Mucosa of gallbladder (tissue), 1 donor: ENCODE results near the gene SDK1. TPM values are rescaled to one million over a fixed set of nuclear protein-coding genes. Genes with fewer than 3 reads are reported as not detected.
A peak's percentile ranks its signal among the peaks of the same experiment; 100 is the strongest.

Experiments
- DNase-seq: peaks from one replicate; pipeline ENCODE4 v3.0.0-alpha.2; 2020; ENCODE audit warnings: low spot score
- total RNA-seq: library from RNA; stranded (reverse); gene quantifications from one replicate; pipeline ENCODE4 v1.2.1, GENCODE V29; 2021
- donor health status: DM: no; HTN: no; CAD: no.

Gene SDK1
- total RNA-seq, 1 donor from 2014 or later: 6.6 TPM

DNA sequence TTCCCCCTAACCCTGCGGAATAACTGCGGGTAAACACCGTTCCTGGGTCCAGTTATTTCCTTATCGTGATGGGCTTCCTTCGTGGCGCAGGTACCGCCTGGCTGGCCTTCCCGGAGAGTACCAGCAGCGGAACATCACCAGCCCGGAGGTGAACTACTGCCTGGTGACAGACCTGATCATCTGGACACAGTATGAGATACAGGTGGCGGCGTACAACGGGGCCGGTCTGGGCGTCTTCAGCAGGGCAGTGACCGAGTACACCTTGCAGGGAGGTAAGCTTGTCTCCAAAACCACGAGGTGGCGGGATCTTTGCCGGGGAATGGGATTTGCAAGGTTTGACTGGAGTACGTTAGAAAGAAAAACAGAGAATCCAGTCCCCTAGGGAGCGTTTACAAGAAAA, 716.0 kb downstream of the SDK1 start:
- DNase-seq: no peak

DNA sequence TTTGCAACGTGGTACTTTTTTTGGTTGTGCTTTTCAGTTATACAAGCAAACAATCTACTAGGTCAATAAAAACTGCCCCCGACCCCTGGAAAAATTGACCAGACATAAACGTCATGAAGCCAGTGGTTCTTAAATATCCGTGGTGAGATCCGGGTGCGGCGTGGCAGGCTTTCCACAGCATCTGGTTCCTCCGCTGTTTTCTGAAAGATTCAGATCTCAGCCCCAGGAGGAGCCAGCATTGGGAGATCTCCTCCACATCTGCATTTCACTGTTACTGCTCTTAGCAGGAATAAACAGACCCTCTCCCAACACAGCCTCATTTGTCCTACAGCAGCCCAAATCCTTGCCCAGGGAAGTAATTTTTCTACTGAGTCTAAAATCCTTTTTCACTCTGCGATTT, 716.7 kb downstream of the SDK1 start:
- no peak for DNase-seq

DNA sequence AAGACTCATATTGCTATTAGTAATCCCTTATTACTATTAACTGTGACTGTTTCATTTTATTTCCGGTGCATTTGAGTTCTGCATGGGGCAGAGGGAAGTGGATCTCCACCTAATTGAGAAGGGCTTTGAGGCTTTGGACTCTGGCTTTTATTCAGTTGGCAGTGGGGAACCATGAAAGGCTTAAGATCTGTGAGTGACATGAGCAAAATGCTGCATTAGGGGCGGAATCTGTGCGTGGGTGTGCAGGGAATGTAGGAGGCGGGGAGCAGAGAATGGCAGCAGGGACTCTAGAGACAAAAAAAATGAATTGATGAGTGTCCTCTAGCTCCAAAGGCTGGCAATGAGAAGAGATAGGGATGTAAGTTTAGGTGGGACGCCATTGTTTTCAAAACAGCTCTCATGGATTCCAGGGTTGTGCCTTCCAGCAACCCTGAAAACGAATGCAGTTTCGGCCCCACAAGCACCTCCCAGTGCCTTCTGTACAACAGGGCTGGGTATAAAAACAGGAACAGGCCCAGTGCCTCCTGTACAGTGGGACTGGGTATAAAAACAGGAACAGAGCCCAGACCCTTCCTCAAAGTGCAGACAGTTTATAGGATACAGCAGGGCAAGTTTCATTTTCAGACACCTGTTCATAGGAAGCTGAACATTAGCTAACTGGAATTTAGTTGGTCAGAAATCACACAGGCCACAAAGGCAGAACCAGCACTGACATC, 717.7 kb downstream of the SDK1 start:
- DNase-seq: no peak

DNA sequence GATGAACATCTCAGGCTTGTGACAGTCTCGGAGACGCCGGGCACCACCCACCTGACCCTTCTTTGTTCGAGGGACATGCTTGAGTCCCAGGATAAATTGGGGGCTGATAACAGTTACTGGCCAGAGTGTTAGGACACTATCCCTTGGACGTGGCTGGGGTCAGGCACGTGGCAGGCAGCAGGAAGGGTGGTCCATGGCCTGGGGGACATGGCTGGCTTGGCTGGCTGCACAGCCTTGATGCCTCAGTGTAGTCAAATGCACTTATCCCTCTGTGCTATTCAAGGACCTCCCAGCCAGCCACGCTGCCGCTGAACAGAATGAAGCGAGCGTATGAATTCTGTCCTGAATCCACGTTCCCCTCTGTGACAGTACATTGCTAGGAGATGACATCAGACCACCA, 719.0 kb downstream of the SDK1 start:
- no peak for DNase-seq

DNA sequence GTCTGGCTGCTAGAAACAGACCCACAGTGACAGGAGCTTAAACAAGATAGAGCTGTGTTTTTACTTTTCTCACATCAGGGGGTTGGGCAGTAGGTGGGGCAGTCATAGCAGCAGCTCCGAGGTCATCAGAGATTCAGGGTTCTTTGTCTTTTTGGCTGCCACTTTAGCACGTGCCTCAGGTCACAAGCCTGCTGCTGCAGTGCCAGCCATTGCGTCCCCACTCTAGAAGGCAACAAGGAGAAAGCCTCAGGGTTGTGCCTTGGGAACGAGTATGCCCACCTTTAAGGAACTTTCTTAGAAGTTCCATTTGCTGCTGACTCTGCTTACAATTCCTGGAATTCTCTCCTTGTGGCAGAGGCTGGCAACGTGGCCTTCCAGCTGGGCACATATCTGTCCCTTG, 720.4 kb downstream of the SDK1 start:
- DNase-seq: no peak

DNA sequence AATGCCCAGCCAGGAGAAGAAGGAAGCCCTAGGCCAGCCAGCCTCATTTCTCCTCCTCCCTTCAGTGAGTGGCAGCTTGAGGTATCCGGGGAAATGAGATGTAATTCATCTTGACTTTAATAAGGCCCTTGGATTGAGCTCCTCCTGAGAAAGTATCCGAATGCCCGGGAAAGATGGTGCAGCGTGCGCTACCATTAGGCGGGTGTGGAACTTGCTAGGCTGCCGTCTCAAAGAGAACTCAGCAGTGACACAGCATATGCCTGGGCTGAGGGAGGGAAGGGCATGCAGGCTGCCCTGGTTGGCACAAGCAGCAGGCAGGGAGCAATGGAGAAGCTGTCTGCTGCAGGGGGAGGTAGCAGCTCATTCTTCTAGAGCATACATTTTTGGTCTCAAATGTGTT, 721.2 kb downstream of the SDK1 start:
- DNase-seq: no peak

DNA sequence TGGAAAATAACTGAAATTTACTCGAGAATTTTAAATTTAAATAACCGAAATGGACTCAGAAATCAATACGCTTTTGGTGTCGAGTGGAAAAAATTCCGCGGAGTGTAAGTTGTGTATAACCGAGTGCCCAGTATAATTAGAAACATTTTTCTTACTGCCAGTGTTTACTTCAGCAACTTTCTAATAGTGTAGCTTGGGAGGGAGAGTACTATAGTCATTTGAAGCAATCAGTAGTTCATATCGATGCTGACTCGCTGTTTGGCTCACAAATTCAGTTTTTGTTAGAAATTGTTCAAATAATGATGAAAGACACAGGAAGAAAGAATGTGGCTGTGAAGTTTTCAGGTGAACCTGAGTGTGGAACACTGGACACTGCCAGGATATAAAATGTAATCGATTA, 722.5 kb downstream of the SDK1 start:
- no peak for DNase-seq

DNA sequence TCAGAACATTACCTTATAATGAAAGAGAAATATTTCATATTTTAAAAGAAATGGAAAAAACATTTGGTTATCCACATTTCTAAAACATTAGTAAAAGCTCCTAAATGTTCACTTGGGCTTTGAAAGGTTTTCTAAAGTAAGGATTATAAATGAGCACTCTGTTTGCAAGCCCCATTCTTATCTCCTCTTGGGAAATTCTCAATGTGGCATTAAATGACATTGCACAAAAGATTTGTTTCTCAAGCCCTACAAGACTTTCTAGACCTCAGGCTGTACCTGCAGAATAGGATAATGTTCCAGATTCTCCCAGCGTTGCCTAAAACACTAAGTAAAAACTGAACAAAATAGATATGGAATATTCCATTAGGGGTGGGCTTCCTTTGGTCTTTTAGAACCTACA, 723.1 kb downstream of the SDK1 start:
- no peak for DNase-seq

DNA sequence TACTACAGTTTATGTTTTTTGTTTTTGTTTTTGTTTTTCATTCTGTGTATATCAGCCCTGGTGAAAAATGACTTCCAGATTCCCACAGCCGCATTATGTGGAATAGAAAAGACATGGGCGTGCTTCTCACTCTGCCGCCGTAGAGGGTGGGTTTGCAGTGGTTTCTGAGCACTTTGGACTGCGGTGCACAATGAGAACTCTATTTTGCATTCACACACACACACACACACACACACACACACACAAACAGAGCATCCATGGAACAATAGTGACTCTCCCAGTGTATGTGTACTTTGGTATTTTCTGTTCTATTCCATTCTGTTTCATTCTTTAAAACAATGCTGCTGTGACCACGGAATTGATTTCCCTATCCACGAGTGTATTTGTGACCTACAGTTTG, 723.8 kb downstream of the SDK1 start:
- DNase-seq: no peak

DNA sequence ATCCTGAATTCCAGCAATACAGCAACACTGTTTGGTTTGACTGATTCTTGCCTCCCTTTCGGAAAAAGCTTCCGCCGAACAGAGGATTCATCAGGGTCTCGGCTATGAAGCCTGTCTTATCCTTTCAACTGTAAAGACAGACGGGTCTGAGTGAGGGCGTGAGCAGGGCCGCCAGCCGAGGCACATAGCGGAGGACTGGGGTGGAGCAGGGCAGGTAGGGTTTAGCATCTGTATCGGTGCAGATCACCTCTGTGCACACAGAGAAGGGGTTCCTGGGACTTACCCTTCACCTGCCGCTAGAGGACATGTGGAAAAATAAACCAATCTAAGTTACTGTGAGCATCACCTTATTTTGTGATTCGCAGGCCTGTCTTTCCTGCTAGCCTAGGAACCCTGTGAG, 724.2 kb downstream of the SDK1 start:
- no peak for DNase-seq

DNA sequence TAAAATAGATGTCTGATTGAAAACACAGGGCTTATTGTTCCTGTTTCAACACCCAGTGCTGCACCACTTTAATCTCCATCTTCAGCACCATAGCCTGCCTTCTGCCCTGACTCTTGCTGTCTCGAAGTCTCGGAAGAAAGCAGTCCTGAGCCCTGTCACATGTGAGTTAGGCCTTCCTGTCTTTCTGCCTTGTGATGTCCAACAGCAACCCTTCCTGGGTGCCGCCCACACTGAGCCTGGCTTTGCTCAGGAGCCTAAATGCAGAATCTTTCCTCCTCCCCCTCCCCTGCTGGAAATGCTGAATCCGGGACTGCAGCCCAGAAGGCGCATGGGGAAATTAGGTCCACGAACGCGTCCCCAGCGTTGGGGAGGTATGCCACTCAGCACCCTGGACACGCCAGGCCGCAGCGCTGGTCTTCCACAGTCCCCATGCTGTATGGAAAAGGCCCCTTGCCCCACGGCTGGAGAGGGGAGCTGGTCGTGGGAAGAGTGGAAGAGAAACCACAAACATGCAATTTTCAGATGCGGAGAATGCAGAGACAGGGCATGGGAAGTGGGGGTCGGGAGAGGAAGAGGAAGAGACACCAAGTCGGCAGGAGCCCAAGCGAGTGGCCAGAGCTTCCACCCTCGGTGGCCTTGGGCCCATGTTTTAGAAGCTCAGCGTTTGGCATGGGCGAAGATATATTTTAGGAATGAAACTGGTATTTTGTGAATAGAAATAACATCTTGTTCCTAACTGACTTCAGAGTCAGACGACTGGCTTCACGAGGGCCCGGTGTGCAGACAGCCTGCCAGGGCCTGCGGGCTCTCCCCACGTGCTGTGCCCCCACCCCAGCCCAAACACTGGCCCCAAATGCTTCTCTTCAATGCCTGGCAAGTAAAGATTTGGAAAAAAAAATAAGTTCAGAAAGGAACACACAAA, 724.9 kb downstream of the SDK1 start:
- peak; percentile 31 for DNase-seq

DNA sequence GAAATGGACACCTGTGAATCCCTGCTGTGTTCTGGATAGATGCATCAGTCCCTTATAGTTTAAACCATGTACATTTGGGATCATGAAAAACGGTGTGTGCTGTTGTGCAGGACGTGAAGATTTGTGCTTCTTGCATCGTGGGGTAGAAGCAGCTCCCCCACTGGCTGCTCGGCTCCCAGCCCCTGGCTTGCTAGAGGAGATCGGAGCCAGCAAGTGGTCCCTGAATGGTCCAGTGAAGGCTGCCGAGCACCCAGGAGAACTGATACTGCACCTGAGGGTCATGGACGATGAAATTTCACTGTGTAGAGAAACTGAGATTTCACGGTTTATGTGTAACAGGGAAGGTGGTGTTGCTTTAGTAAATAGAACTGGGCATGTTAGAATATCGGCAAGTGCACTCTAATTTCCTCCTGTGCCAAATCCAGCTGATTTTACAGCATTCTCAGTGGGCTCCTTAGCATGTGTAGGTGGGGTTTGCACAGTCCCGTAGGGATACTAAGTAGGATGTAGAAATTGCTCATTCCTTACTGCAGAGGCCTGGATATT, 726.0 kb downstream of the SDK1 start:
- no peak for DNase-seq

DNA sequence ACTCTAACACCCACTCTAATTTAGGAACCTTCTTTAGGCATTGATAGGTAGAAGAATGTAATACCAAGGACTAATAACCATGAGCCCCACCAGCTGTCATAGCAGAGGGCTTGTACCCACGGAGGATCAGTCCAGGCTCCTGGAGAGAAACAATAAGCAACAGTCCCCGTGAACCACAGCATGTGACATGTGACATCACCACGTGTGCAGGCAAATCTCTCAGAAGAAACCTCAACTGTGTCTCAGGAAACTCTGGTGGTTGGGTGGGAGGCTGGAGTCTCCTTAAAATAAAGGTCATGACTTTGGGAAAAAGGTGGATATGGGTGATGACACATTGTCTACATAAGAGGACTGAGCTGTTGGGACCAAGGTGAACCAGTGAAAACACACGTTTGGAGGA, 727.2 kb downstream of the SDK1 start:
- no peak for DNase-seq

DNA sequence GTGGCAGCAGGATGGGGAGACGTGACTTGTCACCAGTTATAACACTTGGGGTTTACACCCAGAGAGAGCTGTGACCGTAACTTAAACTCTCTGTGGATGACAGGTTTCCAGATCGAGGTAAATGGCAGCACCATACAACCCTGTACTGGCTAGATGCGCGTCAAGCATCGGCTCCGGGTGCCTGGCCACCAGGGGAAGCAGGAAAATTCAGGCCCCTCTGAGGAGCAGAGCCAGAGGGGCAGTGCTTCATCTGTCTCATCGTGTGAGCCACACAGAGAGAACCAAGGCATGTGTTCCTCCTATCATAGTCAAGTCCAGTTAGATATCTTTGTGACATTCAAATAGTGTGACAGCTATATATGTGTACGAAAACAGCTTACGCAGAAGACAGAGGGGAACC, 728.9 kb downstream of the SDK1 start:
- DNase-seq: no peak

DNA sequence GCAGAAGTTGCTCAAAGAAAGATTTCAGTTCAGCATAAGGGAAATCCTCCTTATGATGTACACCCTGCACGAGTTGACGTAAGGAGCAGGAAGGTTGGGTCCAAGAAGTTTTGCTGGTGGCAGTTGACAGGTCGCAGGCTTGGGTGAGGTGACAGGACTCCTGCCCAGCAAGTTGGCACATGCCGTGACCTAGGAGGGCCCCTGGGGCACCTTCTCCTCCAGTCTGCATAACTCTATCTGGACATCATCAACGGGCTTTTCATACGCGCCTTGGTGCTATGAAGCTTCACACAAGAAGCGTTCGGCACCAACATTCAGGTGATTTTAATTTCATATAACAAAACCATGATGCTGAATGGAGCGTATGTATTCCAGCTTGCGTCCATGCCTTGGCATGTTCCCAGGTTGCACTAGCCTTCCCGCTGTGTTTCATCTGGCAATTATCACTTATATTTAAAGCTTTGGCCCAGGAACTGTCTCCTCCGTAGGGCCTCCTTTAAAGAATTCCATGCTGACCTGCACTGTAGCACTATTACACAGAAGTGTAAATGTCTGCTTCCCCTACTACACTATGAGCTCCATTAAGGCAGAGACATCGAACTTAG, 729.4 kb downstream of the SDK1 start:
- DNase-seq: no peak

DNA sequence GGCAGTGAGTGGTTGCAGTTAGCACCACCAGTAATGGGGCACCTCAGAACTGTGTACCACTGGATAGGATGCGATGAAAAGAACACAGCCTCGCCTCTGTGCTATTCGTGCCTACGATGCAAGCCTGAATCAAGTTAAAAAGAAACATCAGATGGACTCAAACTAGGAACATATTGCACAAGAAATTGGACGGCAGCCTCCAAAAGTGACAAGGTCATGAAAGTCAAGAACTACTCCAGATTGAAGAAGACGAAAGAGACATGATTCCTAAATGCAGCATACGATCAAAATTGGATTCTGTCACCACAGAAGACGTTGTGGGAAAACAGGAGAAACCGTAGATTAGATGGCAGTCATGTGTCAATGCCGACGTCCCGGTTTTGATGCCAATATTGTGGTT, 732.9 kb downstream of the SDK1 start:
- DNase-seq: no peak

DNA sequence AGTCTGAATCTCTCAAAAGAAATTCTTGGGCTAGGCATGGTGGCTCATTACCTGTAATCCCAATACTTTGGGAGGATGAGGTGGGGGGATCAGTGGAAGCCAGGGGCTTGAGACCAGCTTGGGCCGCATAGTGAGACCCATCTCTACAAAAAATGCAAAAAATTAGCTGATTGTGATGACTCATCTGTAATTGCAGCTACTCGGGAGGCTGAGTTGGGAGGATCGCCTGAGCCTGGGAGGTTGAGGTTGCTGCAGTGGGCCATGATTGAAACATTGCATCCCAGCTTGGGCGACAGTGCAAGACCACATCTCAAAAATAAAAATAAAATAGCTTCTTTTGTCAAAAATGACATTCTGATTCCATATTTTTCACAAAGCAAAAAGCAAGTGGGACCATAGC, 736.3 kb downstream of the SDK1 start:
- no peak for DNase-seq

DNA sequence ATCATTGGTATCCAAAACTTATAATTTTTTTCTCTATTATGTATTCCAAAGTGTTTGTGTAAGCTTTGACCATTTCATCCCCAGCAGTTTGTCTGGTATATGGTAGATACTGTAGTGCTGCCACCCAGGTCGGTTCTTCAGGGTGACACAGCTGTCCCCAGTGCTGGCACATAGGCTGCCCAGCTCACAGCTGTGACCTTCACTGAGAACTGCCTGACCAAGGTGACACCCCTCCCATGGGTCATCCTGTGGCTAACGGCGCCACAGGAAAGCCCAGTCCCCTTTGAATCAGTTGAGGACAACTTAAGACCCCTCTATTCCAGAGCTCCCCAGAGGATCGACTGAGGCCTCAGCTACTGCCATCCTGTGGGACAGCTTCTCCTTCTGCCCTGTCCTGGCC, 736.8 kb downstream of the SDK1 start:
- no peak for DNase-seq

DNA sequence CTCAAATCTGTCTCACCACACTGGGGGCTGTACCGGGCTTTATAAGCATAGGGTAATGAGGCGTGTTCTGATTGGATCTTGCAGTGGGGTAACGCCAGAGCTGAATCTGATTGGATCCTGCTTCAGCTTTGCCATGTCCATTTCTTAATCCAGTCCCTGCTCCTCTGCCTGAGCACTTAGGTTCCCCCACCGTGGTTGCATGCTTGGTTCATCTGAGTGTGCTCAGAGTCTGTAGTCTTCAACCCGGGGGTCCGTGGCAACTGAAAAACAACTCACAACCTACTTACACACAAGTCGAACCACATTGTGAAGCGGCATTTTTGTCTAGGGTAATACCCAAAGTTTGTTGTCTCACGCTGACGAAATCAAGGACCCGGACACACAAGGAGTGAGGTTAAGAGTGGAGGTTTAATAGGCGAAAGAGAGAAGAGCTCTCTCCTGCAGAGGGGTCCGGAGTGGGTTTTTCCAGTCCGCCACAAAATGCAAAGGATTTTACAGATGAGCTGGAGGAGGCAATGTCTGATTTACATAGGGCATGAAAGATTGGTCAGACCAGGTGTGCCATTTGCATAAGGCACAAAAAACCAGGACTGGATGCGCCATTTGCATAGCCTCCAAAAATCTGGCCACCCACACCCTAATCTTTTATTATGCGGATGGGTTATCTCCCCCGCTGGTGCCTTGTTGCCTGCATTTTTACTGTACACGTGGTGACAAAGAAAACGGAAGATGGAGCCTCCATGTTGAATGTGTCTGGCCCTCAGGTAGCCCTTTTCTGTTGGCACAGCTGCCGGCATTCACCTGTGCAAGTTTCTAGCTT, 739.3 kb downstream of the SDK1 start:
- no peak for DNase-seq

DNA sequence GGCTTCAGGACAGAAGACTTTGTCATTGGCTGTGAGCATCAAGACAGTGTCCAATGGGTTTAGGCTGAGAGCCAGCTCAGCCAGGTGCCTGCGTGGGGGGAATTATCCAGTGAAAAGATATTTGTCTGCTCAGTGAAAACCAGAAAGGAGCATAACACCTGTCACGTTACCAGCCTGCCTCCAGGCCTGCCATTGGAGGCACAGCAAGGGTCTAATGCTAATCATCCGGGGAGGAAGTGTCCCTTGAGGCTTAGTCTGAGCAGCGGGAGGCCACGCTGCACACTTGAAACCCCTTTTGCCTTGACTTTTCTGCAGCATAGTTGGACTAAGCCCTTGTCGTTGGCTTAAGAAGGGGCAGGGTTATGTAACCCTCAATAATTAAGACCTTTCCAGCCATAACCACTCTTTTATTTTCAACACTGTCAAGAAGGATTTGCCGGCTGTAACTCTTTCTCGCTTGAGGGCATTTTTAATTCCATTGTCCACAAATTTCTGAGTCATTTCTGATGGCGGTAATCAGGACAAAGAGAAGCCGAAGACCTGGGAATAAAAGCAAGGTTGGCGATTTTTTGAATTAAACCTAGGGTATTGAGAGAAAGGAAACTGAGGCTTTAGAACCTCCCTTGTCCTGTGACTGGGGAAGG, 741.5 kb downstream of the SDK1 start:
- DNase-seq: no peak

DNA sequence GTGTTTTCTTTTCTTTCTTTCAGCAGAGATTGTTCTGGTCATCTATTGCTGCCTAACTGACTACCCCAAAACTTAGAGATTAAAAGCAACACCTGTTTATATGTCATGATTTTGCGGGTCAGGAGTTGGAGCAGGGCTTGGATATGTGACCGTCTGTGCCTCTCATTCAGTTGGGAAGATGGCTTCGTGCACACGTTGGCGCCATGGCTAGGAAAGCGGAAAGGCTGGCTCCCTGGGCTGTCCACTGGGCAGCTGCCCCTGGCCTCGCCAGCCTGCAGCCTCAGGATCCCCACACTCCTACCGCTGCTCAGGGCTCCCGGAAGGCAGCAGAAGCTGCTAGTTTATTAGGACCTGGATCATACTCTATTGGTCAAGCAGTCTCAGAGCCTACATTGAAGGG, 742.9 kb downstream of the SDK1 start:
- DNase-seq: no peak
